Lung (tissue), 12 donors: ENCODE results near the gene ETV5. TPM values are rescaled to one million over a fixed set of nuclear protein-coding genes. Genes with fewer than 3 reads are reported as not detected.

Experiments used
- ATAC-seq: fragments of 200-7000 bp; cut with Tn5 transposase; one replicate; pipeline ENCODE4 v1.9.1; 2020; ENCODE audit warnings: moderate number of reproducible peaks; ENCODE audit not compliant: insufficient read depth, low FRiP score
- DNase-seq, 3 donors: peaks; one replicate each; pipeline ENCODE4 v3.0.0-alpha.2; 2013 to 2017
- H3K27ac ChIP-seq, 2 donors: one replicate each; pipeline ENCODE4 v1.5.1; 2013; ENCODE audit warnings: mild to moderate bottlenecking in 2 of 2, moderate library complexity in 2 of 2, control low read depth in 1 of 2, inconsistent platforms in 1 of 2, low read depth in 1 of 2, low read length in 1 of 2
- H3K27me3 ChIP-seq, 3 donors: one replicate each; pipeline ENCODE4 v1.5.1; 2013; ENCODE audit warnings: low read length in 2 of 3; ENCODE audit not compliant: control insufficient read depth in 3 of 3, insufficient read depth in 3 of 3
- H3K36me3 ChIP-seq, 4 donors: one replicate each; pipeline ENCODE4 v1.5.1; 2013; ENCODE audit warnings: low read length in 4 of 4, mild to moderate bottlenecking in 1 of 4, moderate library complexity in 1 of 4; ENCODE audit not compliant: control insufficient read depth in 4 of 4, insufficient read depth in 4 of 4
- H3K4me1 ChIP-seq, 5 donors: one replicate each; pipeline ENCODE4 v1.5.1; 2013; ENCODE audit warnings: low read length in 5 of 5, mild to moderate bottlenecking in 2 of 5, moderate library complexity in 1 of 5; ENCODE audit not compliant: control insufficient read depth in 5 of 5, insufficient read depth in 5 of 5
- H3K4me3 ChIP-seq: one replicate; pipeline ENCODE4 v1.5.1; 2013; ENCODE audit warnings: mild to moderate bottlenecking, control low read depth, moderate library complexity
- H3K9ac ChIP-seq, 2 donors: one replicate each; pipeline ENCODE4 v1.5.1; 2013; ENCODE audit warnings: low read length in 2 of 2, control low read depth in 1 of 2; ENCODE audit not compliant: insufficient read depth in 1 of 2
- H3K9me3 ChIP-seq, 4 donors: one replicate each; pipeline ENCODE4 v1.5.1; 2013; ENCODE audit warnings: low read length in 3 of 4, mild to moderate bottlenecking in 1 of 4, moderate library complexity in 1 of 4; ENCODE audit not compliant: control insufficient read depth in 4 of 4, insufficient read depth in 3 of 4
- WGBS, 2 donors: extraction: QIAGEN DNeasy Blood & Tissue Kit; methylation state at CpG; one replicate each; pipeline ENCODE4 v1.1.7; 2013; 5-methylcytosine and 5-hydroxymethylcytosine counted together
- polyA plus RNA-seq, 2 donors: library from polyadenylated mRNA; stranded (reverse); fragments of 200-250 nt; gene quantifications; one replicate each; pipeline ENCODE4 v1.2.1, GENCODE V29; 2013
- total RNA-seq, 2 donors: library from RNA; depleted of rRNA in 1 of 2; stranded (reverse); fragments of >200 nt in 1 of 2; gene quantifications; one replicate each; pipeline ENCODE4 v1.2.1, GENCODE V29; 2014 to 2021
- TF ChIP-seq, protein P1 (sequence below): IDR thresholded peaks from 2 replicates; pipeline ENCODE4 v1.5.1; 2012; ENCODE audit warnings: mild to moderate bottlenecking; ENCODE audit errors: control extremely low read depth, extremely low read depth
- donor health status: control.
- donor health status: control.
- donor health status: Bipolar disorder and iron deficiency.
- donor health status: healthy.
- donor health status: DM: yes; HTN: yes; CAD: no.

Gene ETV5
- total and polyA plus RNA-seq, 4 donors: 12.5 to 53.9 (median 23.0) TPM

DNA sequence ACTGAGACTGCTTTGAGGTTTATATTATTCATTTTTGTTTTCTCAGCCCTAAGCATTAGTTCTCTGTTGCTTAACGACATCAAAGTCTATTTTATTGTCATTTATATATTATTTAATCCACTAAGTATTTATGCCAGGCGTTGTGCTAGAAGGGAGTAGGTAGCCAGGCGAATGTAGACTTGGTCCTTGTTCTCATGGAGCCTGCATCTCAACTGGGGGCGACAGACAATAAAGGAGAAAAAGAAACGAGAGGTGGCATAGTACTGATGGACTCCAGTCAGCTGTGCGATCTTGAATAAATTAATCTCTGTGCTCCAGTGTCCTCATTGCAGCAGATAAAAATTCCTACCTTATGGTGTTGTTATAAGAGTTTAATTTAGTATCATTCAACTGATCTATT is 49.7 kb downstream of the ETV5 start:
- WGBS, 2 donors: 88 to 91% methylated on average over 6 of the region's 6 CpGs
- Histone ChIP-seq H3K27me3 (no peaks in the 10 kb centered on the region), H3K4me3 (no peak overlapping the region), H3K4me1 (peaks cover 0 to 3% (median 0%) of the 10 kb centered on the region in 5 donors), H3K27ac (no peak overlapping the region), H3K9me3 (no peaks in the 10 kb centered on the region), H3K36me3 (peaks cover under 1 to 58% (median 23%) of the 10 kb centered on the region in 4 donors), H3K9ac (no peak overlapping the region)
- TF ChIP-seq, protein P1, sequence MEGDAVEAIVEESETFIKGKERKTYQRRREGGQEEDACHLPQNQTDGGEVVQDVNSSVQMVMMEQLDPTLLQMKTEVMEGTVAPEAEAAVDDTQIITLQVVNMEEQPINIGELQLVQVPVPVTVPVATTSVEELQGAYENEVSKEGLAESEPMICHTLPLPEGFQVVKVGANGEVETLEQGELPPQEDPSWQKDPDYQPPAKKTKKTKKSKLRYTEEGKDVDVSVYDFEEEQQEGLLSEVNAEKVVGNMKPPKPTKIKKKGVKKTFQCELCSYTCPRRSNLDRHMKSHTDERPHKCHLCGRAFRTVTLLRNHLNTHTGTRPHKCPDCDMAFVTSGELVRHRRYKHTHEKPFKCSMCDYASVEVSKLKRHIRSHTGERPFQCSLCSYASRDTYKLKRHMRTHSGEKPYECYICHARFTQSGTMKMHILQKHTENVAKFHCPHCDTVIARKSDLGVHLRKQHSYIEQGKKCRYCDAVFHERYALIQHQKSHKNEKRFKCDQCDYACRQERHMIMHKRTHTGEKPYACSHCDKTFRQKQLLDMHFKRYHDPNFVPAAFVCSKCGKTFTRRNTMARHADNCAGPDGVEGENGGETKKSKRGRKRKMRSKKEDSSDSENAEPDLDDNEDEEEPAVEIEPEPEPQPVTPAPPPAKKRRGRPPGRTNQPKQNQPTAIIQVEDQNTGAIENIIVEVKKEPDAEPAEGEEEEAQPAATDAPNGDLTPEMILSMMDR: no peak
- no peak for ATAC-seq
- DNase-seq: no peak

DNA sequence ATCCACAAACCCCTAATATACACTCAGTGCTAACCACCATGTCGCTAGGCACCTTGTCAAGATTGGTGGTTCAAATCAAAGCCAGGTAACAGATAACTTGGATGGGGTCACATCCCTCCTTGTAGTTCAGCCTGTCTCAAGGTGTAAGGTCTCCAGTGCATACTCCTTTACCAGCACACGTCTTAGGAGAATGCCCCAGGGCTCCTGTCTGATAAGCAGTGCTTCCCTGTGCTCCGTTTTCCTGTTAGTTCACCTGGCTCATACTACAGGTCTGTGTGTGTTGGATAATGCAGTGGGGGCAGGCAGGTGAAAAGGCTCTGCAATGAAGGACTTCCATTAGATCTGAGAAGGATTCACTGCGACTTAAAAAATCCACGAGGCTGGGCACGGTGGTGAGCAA is 50.7 kb downstream of the ETV5 start:
- Histone ChIP-seq H3K27ac (no peak overlapping the region), H3K9me3 (no peaks in the 10 kb centered on the region), H3K9ac (no peak overlapping the region), H3K4me3 (no peak overlapping the region), H3K36me3 (peaks cover 0 to 54% (median 22%) of the 10 kb centered on the region in 4 donors), H3K4me1 (peaks cover 0 to 3% (median 0%) of the 10 kb centered on the region in 5 donors), H3K27me3 (no peaks in the 10 kb centered on the region)
- DNase-seq (no peak), ATAC-seq (no peak)
- TF ChIP-seq, protein P1: no peak
- 94 to 96% methylated on average over 6 of the region's 6 CpGs for WGBS, 2 donors

DNA sequence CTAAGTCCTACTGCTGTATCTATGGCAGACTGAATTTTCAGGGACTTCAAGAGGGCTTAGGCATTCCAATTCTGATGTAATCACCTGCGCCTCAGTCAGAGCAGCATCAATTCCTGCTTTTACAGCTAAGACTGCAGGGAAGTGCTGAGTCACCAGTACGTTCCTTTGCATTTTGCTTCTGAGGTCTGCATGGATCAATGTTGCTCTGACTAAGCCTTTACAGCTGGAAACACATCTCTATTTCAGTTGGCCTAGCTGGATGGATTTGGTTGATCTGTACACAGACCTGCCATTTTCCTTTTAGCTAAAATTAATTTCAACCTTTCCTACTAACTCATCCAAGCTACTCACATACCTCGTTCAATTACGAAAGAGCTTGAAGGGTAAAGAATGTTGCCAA is 51.3 kb downstream of the ETV5 start:
- Histone ChIP-seq H3K36me3 (peaks cover 0 to 56% (median 22%) of the 10 kb centered on the region in 4 donors), H3K9me3 (no peaks in the 10 kb centered on the region), H3K4me3 (no peak overlapping the region), H3K9ac (no peak overlapping the region), H3K27ac (no peak overlapping the region), H3K4me1 (peaks cover 0 to 3% (median 0%) of the 10 kb centered on the region in 5 donors), H3K27me3 (no peaks in the 10 kb centered on the region)
- 45 to 74% methylated on average over 4 of the region's 4 CpGs for WGBS, 2 donors
- DNase-seq (no peak), ATAC-seq (no peak)
- TF ChIP-seq, protein P1: no peak

DNA sequence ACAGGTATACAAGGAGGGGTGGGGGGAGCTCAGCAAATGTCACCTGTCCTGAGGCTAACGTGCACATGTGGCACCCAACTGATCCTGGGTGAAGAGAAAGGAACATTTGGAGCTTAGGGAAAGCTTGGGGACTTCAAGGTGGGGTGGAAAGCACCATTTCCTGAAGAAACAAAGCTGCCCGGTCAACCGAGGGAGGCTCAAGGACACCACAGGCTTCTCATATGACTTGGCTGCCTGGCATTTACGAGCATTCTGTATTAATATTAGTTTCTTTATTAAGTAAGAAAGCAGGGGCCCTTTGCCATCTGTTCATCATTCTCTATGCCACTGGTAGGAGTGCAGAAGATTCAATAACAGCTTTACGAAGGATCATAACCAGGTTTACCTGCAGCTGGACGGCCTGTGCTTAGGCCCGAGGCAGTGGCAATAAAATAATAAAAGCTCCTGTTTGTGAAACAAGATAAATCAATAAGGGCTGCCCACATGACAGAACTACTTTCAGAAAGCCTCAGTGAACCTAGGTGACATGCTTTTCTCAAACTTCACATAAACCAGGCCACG is 54.0 kb downstream of the ETV5 start:
- peaks cover 4 to 58% (median 30%) of the 10 kb centered on the region in 4 donors for H3K36me3 ChIP-seq
- ATAC-seq (no peak), DNase-seq (no peak)
- no peaks in the 10 kb centered on the region for H3K9me3 ChIP-seq
- H3K9ac ChIP-seq: no peak overlapping the region
- H3K27ac ChIP-seq: no peak overlapping the region
- WGBS, 2 donors: 93 to 94% methylated on average over 8 of the region's 8 CpGs
- H3K4me1 ChIP-seq: peaks cover 0 to 3% (median 0%) of the 10 kb centered on the region in 5 donors
- no peaks in the 10 kb centered on the region for H3K27me3 ChIP-seq
- H3K4me3 ChIP-seq: no peak overlapping the region
- TF ChIP-seq, protein P1: no peak
